ENCODE data around the gene TTC21A.

The TTC21A gene

DNA sequence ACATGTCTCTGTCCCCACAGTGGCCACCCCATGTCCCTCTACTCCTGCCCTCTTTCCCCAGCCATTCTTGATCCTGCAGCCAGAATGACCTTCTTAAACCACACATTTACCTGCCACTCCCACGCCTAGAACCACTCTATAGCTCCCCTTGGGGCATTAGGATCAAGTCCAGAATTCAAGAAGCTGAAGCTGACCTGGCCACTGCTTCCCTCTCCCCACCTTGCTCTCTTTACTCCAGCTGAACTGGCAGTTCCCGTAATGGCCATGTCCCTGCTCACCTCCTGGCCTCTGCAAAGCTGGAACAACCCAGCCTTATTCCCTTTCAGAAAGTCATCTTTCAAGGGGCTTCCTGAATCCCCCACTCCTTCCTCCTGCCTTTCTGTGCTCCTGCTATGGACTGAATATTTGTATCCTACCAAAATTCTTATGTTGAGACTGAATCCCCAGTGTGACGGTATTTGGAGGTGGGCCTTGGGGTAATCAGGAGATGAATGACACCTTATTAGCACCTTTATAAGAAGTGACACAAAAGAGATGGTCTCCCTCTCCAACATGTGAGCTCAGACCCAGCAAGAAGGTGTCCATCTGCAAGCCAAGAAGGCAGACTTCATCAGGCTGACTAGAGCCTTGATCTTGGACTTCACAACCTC is 42.1 kb downstream of the TTC21A start:
- DNase-seq (ENCODE audit: low read depth): no peak
- TF ChIP-seq, protein P1, sequence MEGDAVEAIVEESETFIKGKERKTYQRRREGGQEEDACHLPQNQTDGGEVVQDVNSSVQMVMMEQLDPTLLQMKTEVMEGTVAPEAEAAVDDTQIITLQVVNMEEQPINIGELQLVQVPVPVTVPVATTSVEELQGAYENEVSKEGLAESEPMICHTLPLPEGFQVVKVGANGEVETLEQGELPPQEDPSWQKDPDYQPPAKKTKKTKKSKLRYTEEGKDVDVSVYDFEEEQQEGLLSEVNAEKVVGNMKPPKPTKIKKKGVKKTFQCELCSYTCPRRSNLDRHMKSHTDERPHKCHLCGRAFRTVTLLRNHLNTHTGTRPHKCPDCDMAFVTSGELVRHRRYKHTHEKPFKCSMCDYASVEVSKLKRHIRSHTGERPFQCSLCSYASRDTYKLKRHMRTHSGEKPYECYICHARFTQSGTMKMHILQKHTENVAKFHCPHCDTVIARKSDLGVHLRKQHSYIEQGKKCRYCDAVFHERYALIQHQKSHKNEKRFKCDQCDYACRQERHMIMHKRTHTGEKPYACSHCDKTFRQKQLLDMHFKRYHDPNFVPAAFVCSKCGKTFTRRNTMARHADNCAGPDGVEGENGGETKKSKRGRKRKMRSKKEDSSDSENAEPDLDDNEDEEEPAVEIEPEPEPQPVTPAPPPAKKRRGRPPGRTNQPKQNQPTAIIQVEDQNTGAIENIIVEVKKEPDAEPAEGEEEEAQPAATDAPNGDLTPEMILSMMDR (IDR thresholded peaks at IDR 0.05; ENCODE audit: control insufficient read depth, insufficient read depth, low read depth, low read length, missing control alignments): no peak
- no peak overlapping the region for H3K4me3 ChIP-seq (ENCODE audit: control insufficient read depth, low read depth, low read length)

DNA sequence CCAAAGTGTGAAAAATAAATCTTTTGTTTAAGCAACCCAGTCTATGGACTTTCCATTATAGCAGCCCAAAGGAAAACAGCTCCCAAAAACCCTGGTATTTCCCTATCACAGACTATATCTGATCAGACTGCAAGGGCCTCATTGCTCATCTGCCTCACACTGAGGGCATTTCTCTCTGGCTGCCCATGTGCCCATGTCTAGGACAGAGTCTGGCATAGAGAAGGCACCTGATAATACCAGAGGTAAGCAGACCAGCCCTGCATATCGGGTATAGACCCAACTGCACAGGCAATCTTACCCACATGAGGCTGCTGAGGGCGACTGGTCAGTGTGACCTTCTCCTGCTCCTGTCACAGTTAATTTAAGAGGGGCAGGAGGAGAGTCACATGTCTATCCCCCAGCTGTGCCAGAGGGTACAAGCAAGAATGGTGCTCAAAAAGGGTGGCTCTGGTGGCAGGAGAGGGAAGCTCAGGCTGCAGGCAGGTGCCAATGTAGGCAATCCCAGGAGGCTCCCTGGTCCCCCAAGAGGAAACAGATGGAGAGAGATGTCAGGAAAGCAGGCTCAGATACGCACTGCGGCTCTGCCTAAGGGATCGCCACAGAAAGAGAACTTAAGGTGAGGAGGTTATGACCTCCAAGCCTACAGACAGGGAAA is 42.8 kb downstream of the TTC21A start:
- TF ChIP-seq, protein P1 (IDR thresholded peaks at IDR 0.05; ENCODE audit: control insufficient read depth, insufficient read depth, low read depth, low read length, missing control alignments): no peak
- DNase-seq (ENCODE audit: low read depth): no peak
- H3K4me3 ChIP-seq (ENCODE audit: control insufficient read depth, low read depth, low read length): peak overlapping the region; percentile 72

DNA sequence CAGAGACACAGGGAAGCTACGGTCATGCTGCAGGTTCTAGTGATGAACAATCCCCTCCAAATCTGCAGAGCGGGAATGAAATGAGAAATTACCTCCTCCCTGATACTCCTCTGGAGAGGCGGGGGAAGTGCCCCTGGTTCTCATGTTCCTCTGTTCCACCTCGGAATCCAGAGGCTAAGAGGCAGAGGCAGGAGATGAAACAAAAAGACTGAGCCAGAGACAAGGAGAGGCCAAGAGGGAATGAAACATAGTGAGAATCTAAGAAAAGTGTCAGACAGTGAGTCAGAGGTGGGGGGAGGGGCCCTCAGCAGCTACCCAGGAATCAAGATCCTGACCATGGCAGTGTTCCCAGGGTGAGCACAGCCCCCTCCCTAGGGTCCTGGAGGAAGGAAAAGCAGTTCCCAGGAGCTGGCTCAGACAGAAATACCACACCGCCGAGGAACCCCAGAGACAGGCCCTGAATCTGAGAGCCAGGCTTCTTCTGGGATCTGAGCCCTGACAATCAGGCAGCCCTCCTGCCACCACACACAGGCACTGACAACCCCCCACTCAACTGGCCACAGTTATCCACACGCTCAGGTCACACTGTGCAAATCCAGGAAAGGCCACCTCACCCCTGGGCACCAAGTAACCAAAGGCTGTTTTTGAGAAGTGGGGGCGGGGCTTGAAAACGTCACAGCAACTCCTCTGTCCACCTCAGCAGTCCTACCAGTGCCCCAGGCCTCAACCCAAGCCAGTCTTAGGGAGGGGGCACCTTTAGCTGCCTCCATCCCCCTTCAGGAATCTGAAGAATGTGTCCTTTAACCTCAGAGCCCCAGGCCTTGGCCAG is 43.5 kb downstream of the TTC21A start:
- TF ChIP-seq, protein P1 (IDR thresholded peaks at IDR 0.05; ENCODE audit: control insufficient read depth, insufficient read depth, low read depth, low read length, missing control alignments): no peak
- peak overlapping the region; percentile 72 for H3K4me3 ChIP-seq (ENCODE audit: control insufficient read depth, low read depth, low read length)
- DNase-seq (ENCODE audit: low read depth): peak; percentile 78

DNA sequence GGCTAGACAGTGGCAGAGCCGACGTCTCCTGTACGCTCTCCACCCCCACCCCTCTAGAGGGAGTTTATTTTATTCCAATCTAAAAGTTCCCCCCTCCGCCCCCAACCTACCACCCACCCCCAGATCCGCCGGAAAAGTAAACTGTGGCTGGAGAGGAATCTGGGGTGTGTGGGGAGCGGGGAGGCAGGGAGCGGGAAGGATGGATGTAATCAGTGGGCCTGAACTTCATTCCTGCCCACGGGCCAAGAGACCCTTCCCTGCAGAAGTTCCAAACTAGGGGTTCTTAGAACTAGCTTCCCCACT is 46.4 kb downstream of the TTC21A start:
- DNase-seq (ENCODE audit: low read depth): no peak
- TF ChIP-seq, protein P1 (IDR thresholded peaks at IDR 0.05; ENCODE audit: control insufficient read depth, insufficient read depth, low read depth, low read length, missing control alignments): no peak
- H3K4me3 ChIP-seq (ENCODE audit: control insufficient read depth, low read depth, low read length): peak overlapping the region; percentile 37

DNA sequence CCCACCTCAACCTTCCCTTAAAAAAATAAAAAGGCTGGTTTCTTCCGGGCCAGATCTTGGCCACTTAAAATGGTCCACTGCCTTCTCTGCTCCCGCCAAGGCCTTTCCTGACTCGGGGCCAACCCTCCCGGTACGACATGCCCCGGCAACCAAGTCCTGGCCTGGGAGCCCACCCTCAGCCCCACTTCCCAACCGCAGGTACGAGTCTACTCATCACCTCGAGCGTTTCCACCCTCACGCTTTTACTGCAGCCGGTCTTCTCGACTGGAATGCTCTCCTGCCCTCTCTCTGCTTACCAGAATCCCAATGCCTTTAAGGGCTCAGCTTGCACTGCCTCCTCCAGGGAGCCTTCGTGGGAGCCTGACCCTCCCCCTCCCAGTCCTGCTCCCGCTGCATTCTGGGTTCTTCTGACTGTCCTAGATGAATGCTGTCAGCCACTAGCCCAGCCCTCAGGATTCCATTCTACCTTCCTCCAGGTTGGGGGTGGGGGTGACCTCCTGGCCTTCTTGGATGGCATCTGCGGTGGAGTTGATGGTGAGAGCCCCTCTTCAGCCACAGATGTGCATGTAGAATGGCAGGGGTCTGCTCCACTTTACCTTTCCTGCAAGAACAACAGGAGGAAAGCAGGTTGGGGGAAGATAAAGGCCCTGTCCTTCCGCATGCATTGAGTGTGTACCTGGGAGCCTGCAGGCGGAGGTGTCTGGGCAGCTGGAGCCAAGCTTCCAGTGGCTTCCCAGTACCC is 47.0 kb downstream of the TTC21A start:
- no peak overlapping the region for H3K4me3 ChIP-seq (ENCODE audit: control insufficient read depth, low read depth, low read length)
- no peak for DNase-seq (ENCODE audit: low read depth)
- TF ChIP-seq, protein P1 (IDR thresholded peaks at IDR 0.05; ENCODE audit: control insufficient read depth, insufficient read depth, low read depth, low read length, missing control alignments): no peak

DNA sequence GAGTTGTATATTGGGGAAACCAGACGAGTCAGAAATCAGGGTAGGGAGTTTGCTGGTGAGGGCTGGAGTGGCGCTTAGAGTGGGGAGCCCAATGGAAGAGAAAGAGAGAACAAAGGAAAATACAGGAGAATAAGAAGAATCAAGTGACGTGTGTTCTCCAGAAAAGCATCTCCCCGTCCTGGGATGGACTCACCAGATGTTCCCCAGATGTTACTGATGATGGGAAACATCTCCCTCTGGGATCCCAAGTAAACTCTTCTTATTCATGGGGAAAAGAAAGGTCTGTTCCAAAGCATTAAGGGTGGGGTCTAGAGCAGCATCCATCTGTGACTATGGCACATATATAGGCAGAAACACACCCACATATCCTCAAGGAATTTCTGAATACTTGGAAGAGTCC is 48.9 kb downstream of the TTC21A start:
- H3K4me3 ChIP-seq (ENCODE audit: control insufficient read depth, low read depth, low read length): no peak overlapping the region
- DNase-seq (ENCODE audit: low read depth): no peak
- TF ChIP-seq, protein P1 (IDR thresholded peaks at IDR 0.05; ENCODE audit: control insufficient read depth, insufficient read depth, low read depth, low read length, missing control alignments): no peak
